H9 (cell line): ENCODE results near the gene CPE. TPM values are rescaled to one million over a fixed set of nuclear protein-coding genes. Genes with fewer than 3 reads are reported as not detected.

Experiments used
- DNase-seq: peaks from one replicate; pipeline ENCODE4 v3.0.0-alpha.2; 2017
- H2AFZ ChIP-seq: one replicate; pipeline ENCODE4 v1.6.1; 2013; ENCODE audit warnings: mild to moderate bottlenecking, low read length, control low read depth, moderate library complexity
- H2AK5ac ChIP-seq: 2 replicates; pipeline ENCODE4 v1.6.1; 2013; ENCODE audit warnings: low read length, control low read depth, mixed read lengths; ENCODE audit not compliant: insufficient read length
- H2BK120ac ChIP-seq: one replicate; pipeline ENCODE4 v1.6.1; 2013; ENCODE audit warnings: low read depth, mild to moderate bottlenecking, low read length, control low read depth, inconsistent platforms; ENCODE audit not compliant: poor library complexity, severe bottlenecking
- H2BK12ac ChIP-seq: 2 replicates; pipeline ENCODE4 v1.6.1; 2013; ENCODE audit warnings: low read length, control low read depth, mixed read lengths, low read depth; ENCODE audit not compliant: insufficient read length
- H2BK15ac ChIP-seq: 2 replicates; pipeline ENCODE4 v1.6.1; 2013; ENCODE audit warnings: low read depth, low read length, control low read depth
- H2BK20ac ChIP-seq: one replicate; pipeline ENCODE4 v1.6.1; 2013; ENCODE audit warnings: low read depth, mild to moderate bottlenecking, low read length, control low read depth, inconsistent platforms; ENCODE audit not compliant: poor library complexity, severe bottlenecking
- H2BK5ac ChIP-seq: 2 replicates; pipeline ENCODE4 v1.6.1; 2013; ENCODE audit warnings: low read length, control low read depth, mixed read lengths; ENCODE audit not compliant: insufficient read length
- H3K14ac ChIP-seq: 2 replicates; pipeline ENCODE4 v1.6.1; 2013; ENCODE audit warnings: low read length, control low read depth; ENCODE audit not compliant: insufficient read depth
- H3K18ac ChIP-seq: 2 replicates; pipeline ENCODE4 v1.6.1; 2013; ENCODE audit warnings: low read depth, mild to moderate bottlenecking, mixed read lengths, low read length, control low read depth; ENCODE audit not compliant: insufficient read length
- H3K23ac ChIP-seq: 2 replicates; pipeline ENCODE4 v1.6.1; 2013; ENCODE audit warnings: low read length, control low read depth, mixed read lengths, low read depth; ENCODE audit not compliant: insufficient read length
- H3K23me2 ChIP-seq: 2 replicates; pipeline ENCODE4 v1.6.1; 2013; ENCODE audit warnings: low read depth, mild to moderate bottlenecking, mixed read lengths, low read length, control low read depth; ENCODE audit not compliant: insufficient read length, poor library complexity, severe bottlenecking
- H3K27ac ChIP-seq: 2 replicates; pipeline ENCODE4 v1.5.1; 2013; ENCODE audit warnings: low read length, control low read depth, mixed read lengths, low read depth; ENCODE audit not compliant: insufficient read length
- H3K27me3 ChIP-seq: 2 replicates; pipeline ENCODE4 v1.6.1; 2013; ENCODE audit warnings: low read length, control low read depth, inconsistent platforms; ENCODE audit not compliant: insufficient read depth
- H3K4ac ChIP-seq: 2 replicates; pipeline ENCODE4 v1.6.1; 2013; ENCODE audit warnings: low read depth, mild to moderate bottlenecking, control low read depth, inconsistent platforms, low read length, moderate library complexity
- H3K4me1 ChIP-seq: 2 replicates; pipeline ENCODE4 v1.6.1; 2013; ENCODE audit warnings: low read length, control low read depth, inconsistent platforms; ENCODE audit not compliant: insufficient read depth
- H3K4me2 ChIP-seq: 2 replicates; pipeline ENCODE4 v1.6.1; 2013; ENCODE audit warnings: low read length, control low read depth, mixed read lengths; ENCODE audit not compliant: insufficient read length, insufficient read depth
- H3K56ac ChIP-seq: 2 replicates; pipeline ENCODE4 v1.6.1; 2013; ENCODE audit warnings: low read depth, mild to moderate bottlenecking, mixed read lengths, low read length, control low read depth; ENCODE audit not compliant: insufficient read length
- H3K79me1 ChIP-seq: 2 replicates; pipeline ENCODE4 v1.6.1; 2013; ENCODE audit warnings: low read depth, mild to moderate bottlenecking, moderate library complexity, low read length, control low read depth, inconsistent platforms; ENCODE audit not compliant: insufficient read depth, poor library complexity, severe bottlenecking
- H3K79me2 ChIP-seq: 2 replicates; pipeline ENCODE4 v1.6.1; 2013; ENCODE audit warnings: low read length, control low read depth, inconsistent platforms; ENCODE audit not compliant: insufficient read depth
- H3K9ac ChIP-seq: 2 replicates; pipeline ENCODE4 v1.6.1; 2013; ENCODE audit warnings: low read length, control low read depth, mixed read lengths; ENCODE audit not compliant: insufficient read length; ENCODE audit errors: extremely low read depth
- H3K9me3 ChIP-seq: one replicate; pipeline ENCODE4 v1.6.1; 2013; ENCODE audit warnings: low read depth, low read length, inconsistent platforms; ENCODE audit not compliant: control insufficient read depth
- H3T11ph ChIP-seq: one replicate; pipeline ENCODE4 v1.6.1; 2013; ENCODE audit warnings: mild to moderate bottlenecking, low read length, control low read depth, inconsistent platforms
- H4K20me1 ChIP-seq: one replicate; pipeline ENCODE4 v1.6.1; 2013; ENCODE audit not compliant: control insufficient read depth, insufficient read length, insufficient read depth
- H4K5ac ChIP-seq: 2 replicates; pipeline ENCODE4 v1.6.1; 2013; ENCODE audit warnings: low read depth, mild to moderate bottlenecking, mixed read lengths, low read length, control low read depth; ENCODE audit not compliant: insufficient read length
- H4K8ac ChIP-seq: replicated peaks from 2 replicates; pipeline ENCODE4 v1.6.1; 2013; ENCODE audit warnings: low read length, control low read depth, mixed read lengths, low read depth; ENCODE audit not compliant: insufficient read length
- H4K91ac ChIP-seq: 2 replicates; pipeline ENCODE4 v1.6.1; 2013; ENCODE audit warnings: low read depth, mild to moderate bottlenecking, moderate library complexity, mixed read lengths, low read length, control low read depth; ENCODE audit not compliant: insufficient read length
- H3K27ac Mint-ChIP-seq, 3 experiments: 2 replicates in 2 of 3; 3 replicates in 1 of 3; pipeline ENCODE4 v1.8.0; 2020 to 2021; ENCODE audit warnings: mixed read lengths in 3 of 3, mild to moderate bottlenecking in 1 of 3, moderate library complexity in 1 of 3
- H3K27me3 Mint-ChIP-seq: 2 replicates; pipeline ENCODE4 v1.8.0; 2021; ENCODE audit warnings: low read depth, mild to moderate bottlenecking, moderate library complexity, mixed read lengths
- H3K36me3 Mint-ChIP-seq, 3 experiments: 2 replicates in 2 of 3; 3 replicates in 1 of 3; pipeline ENCODE4 v1.8.0; 2020 to 2021; ENCODE audit warnings: low read depth in 3 of 3, mixed read lengths in 3 of 3; ENCODE audit not compliant: insufficient read depth in 1 of 3
- H3K4me1 Mint-ChIP-seq, 2 experiments: 2 replicates each; pipeline ENCODE4 v1.8.0; 2020; ENCODE audit warnings: mixed read lengths in 2 of 2
- H3K4me3 Mint-ChIP-seq, 2 experiments: 2 replicates in 1 of 2; 3 replicates in 1 of 2; pipeline ENCODE4 v1.8.0; 2020 to 2021; ENCODE audit warnings: mild to moderate bottlenecking in 2 of 2, mixed read lengths in 2 of 2, moderate library complexity in 1 of 2
- H3K9me3 Mint-ChIP-seq, 2 experiments: 2 replicates in 1 of 2; 3 replicates in 1 of 2; pipeline ENCODE4 v1.8.0; 2020; ENCODE audit warnings: mild to moderate bottlenecking in 2 of 2, mixed read lengths in 2 of 2, moderate library complexity in 1 of 2
- WGBS: extraction: QIAGEN DNeasy Blood & Tissue Kit; methylation state at CpG from one replicate; pipeline ENCODE4 v1.1.7; 2013; ENCODE audit warnings: missing lambda C conversion rate, low lambda C conversion rate, mixed read lengths; ENCODE audit not compliant: insufficient read length; ENCODE audit errors: extremely low coverage; 5-methylcytosine and 5-hydroxymethylcytosine counted together
- total RNA-seq: library from RNA; stranded (reverse); gene quantifications from 2 replicates; pipeline ENCODE4 v1.2.1, GENCODE V29; 2021
- TF ChIP-seq, protein P1 (sequence below): fragments of 200-600 bp; sonication (generic); conservative IDR thresholded peaks from 3 replicates; pipeline ENCODE4 v1.8.0; 2021; ENCODE audit warnings: antibody characterized with exemption, mild to moderate bottlenecking

CPE gene
- total RNA-seq, 1 experiment from 2014 or later = 10.0 TPM

DNA sequence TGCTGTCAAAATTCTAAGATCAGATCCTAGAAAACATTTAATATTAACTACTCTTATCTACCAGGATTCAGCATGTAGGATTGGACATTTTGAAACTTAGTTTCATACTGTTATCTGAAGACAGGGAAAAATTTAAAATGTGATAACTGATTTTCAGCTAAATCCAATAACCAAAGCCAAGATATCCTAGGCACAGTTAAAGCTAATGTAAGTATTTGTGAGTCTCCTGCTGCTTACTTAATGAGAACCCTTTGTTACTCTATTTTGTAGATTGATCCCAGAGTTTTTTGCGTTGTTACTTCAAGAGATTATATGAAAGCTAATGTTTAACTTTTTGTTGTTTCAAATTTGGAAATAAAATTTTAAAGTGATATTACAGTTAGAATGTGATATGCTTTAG, 2.0 kb downstream of the CPE start:
- H2BK15ac ChIP-seq = no peak overlapping the region
- no peaks in the 10 kb centered on the region for H3K9me3 ChIP-seq
- no peak overlapping the region for H4K8ac ChIP-seq
- H2BK5ac ChIP-seq = no peak overlapping the region
- H3K4me1 ChIP-seq = no peaks in the 10 kb centered on the region; the same call in 1 of the 2 replicates
- no peak overlapping the region for H3K4me3 Mint-ChIP-seq
- no peak overlapping the region for H2AFZ ChIP-seq
- no peaks in the 10 kb centered on the region for H4K20me1 ChIP-seq
- H3K9me3 Mint-ChIP-seq = no peaks in the 10 kb centered on the region
- TF ChIP-seq, protein P1, sequence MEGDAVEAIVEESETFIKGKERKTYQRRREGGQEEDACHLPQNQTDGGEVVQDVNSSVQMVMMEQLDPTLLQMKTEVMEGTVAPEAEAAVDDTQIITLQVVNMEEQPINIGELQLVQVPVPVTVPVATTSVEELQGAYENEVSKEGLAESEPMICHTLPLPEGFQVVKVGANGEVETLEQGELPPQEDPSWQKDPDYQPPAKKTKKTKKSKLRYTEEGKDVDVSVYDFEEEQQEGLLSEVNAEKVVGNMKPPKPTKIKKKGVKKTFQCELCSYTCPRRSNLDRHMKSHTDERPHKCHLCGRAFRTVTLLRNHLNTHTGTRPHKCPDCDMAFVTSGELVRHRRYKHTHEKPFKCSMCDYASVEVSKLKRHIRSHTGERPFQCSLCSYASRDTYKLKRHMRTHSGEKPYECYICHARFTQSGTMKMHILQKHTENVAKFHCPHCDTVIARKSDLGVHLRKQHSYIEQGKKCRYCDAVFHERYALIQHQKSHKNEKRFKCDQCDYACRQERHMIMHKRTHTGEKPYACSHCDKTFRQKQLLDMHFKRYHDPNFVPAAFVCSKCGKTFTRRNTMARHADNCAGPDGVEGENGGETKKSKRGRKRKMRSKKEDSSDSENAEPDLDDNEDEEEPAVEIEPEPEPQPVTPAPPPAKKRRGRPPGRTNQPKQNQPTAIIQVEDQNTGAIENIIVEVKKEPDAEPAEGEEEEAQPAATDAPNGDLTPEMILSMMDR = no peak
- H3K4ac ChIP-seq = no peak overlapping the region
- peaks cover 24 to 25% of the 10 kb centered on the region in 2 experiments for H3K4me1 Mint-ChIP-seq
- no peaks in the 10 kb centered on the region for H3K36me3 Mint-ChIP-seq
- peaks cover 48% of the 10 kb centered on the region for H3K27me3 Mint-ChIP-seq
- H3K27ac ChIP-seq = no peak overlapping the region
- WGBS = no CpG with 5 or more reads among the region's 1 CpG
- H3T11ph ChIP-seq = no peak overlapping the region
- no peak overlapping the region for H4K5ac ChIP-seq
- H2BK12ac ChIP-seq = no peak overlapping the region
- no peak overlapping the region for H3K4me2 ChIP-seq
- H3K56ac ChIP-seq = no peak overlapping the region
- H3K27ac Mint-ChIP-seq = no peak overlapping the region
- H3K23ac ChIP-seq = no peak overlapping the region
- H3K18ac ChIP-seq = no peak overlapping the region
- no peak overlapping the region for H2BK20ac ChIP-seq
- no peak for DNase-seq
- no peaks in the 10 kb centered on the region for H3K79me2 ChIP-seq
- no peak overlapping the region for H3K14ac ChIP-seq
- peaks cover 4% of the 10 kb centered on the region; the same call in 1 of the 2 replicates for H3K27me3 ChIP-seq
- no peak overlapping the region for H4K91ac ChIP-seq
- H2BK120ac ChIP-seq = no peak overlapping the region
- no peaks in the 10 kb centered on the region for H3K79me1 ChIP-seq
- H3K9ac ChIP-seq = no peak overlapping the region
- no peak overlapping the region for H2AK5ac ChIP-seq
- H3K23me2 ChIP-seq = peaks cover 10% of the 10 kb centered on the region
